ENCODE measurements around the gene OR2B2.

GRCh38 chr6:27896398-27896796, 15.8 kb downstream of the OR2B2 start:
- no peak for TF ChIP-seq CTCF (IDR thresholded peaks at IDR 0.05)
- no peak for TF ChIP-seq POLR2A (IDR thresholded peaks at IDR 0.05)
